Type B pancreatic cell (in vitro differentiated cells): ENCODE measurements around the gene MEIOB. TPM values are rescaled to one million over a fixed set of nuclear protein-coding genes. Genes with fewer than 3 reads are reported as not detected.
"Not testable (repeated sequence)": the region's sequence is repeated elsewhere in the genome, so short reads cannot be mapped to it uniquely, and the experiment has no call there.

ENCODE experiments used
- DNase-seq: peaks from one replicate; pipeline ENCODE4 v3.0.0; 2021; ENCODE audit warnings: mixed read lengths; ENCODE audit not compliant: unreplicated experiment; ENCODE audit errors: extremely low spot score
- H3K27ac Mint-ChIP-seq: 2 replicates; pipeline ENCODE4 v1.8.0; 2021; ENCODE audit warnings: mild to moderate bottlenecking, mixed read lengths
- H3K27me3 Mint-ChIP-seq: 2 replicates; pipeline ENCODE4 v1.8.0; 2021; ENCODE audit warnings: mixed read lengths
- H3K36me3 Mint-ChIP-seq: 2 replicates; pipeline ENCODE4 v1.8.0; 2021; ENCODE audit warnings: mixed read lengths
- H3K4me1 Mint-ChIP-seq: one replicate; pipeline ENCODE4 v1.8.0; 2021; ENCODE audit warnings: mixed read lengths; ENCODE audit not compliant: unreplicated experiment
- H3K4me3 Mint-ChIP-seq: 2 replicates; pipeline ENCODE4 v1.8.0; 2021; ENCODE audit warnings: mild to moderate bottlenecking, mixed read lengths
- H3K9me3 Mint-ChIP-seq: 2 replicates; pipeline ENCODE4 v1.8.0; 2021; ENCODE audit warnings: mixed read lengths
- CTCF ChIP-seq: fragments of 200-600 bp; sonication (generic); conservative IDR thresholded peaks from 2 replicates; pipeline ENCODE4 v1.5.0; 2021; ENCODE audit warnings: antibody characterized with exemption, mild to moderate bottlenecking
- total RNA-seq: library from RNA; stranded (reverse); gene quantifications from 2 replicates; pipeline ENCODE4 v1.2.1, GENCODE V29; 2021; ENCODE audit warnings: low replicate concordance

Gene MEIOB
- total RNA-seq, 1 donor from 2014 or later, result not detected

- TF ChIP-seq CTCF, result no peak
- H3K27me3 Mint-ChIP-seq, result peaks cover 53% of the 10 kb centered on the region
- H3K4me1 Mint-ChIP-seq, result no peaks in the 10 kb centered on the region
- no peaks in the 10 kb centered on the region for H3K36me3 Mint-ChIP-seq
- no peak for DNase-seq
- no peak overlapping the region for H3K27ac Mint-ChIP-seq
- no peak overlapping the region for H3K4me3 Mint-ChIP-seq
- H3K9me3 Mint-ChIP-seq, result no peaks in the 10 kb centered on the region
These were observed 5.1 kb upstream of the MEIOB start for GRCh38 chr16:1877089-1877488.

- DNase-seq, result no peak
- Mint-ChIP-seq H3K27me3 (peaks cover 52% of the 10 kb centered on the region), H3K27ac (no peak overlapping the region), H3K36me3 (no peaks in the 10 kb centered on the region), H3K4me3 (no peak overlapping the region), H3K4me1 (no peaks in the 10 kb centered on the region), H3K9me3 (no peaks in the 10 kb centered on the region)
- TF ChIP-seq CTCF, result no peak
These were observed 4.5 kb upstream of the MEIOB start for GRCh38 chr16:1876468-1876867.

GRCh38 chr16:1876066-1876465 lies 4.1 kb upstream of the MEIOB start:
- H3K9me3 Mint-ChIP-seq, result not testable (repeated sequence)

GRCh38 chr16:1874854-1875253 lies 2.9 kb upstream of the MEIOB start:
- H3K9me3 Mint-ChIP-seq, result no peaks in the 10 kb centered on the region
- H3K27me3 Mint-ChIP-seq, result peaks cover 62% of the 10 kb centered on the region
- no peak for TF ChIP-seq CTCF
- no peak for DNase-seq
- no peaks in the 10 kb centered on the region for H3K36me3 Mint-ChIP-seq
- no peaks in the 10 kb centered on the region for H3K4me1 Mint-ChIP-seq
- H3K27ac Mint-ChIP-seq, result no peak overlapping the region
- no peak overlapping the region for H3K4me3 Mint-ChIP-seq

More at GRCh38 chr16:1876066-1876465, 4.1 kb upstream of the MEIOB start:
- not testable (repeated sequence) for H3K27ac Mint-ChIP-seq, H3K36me3 Mint-ChIP-seq, H3K4me1 Mint-ChIP-seq, H3K4me3 Mint-ChIP-seq, DNase-seq
- H3K27me3 Mint-ChIP-seq, result peaks cover 52% of the 10 kb centered on the region

- no peak for DNase-seq
- Mint-ChIP-seq H3K27me3 (peaks cover 52% of the 10 kb centered on the region), H3K9me3 (no peaks in the 10 kb centered on the region), H3K27ac (no peak overlapping the region), H3K36me3 (no peaks in the 10 kb centered on the region), H3K4me1 (no peaks in the 10 kb centered on the region), H3K4me3 (no peak overlapping the region)
- no peak for TF ChIP-seq CTCF
These were observed 1.4 kb downstream of the MEIOB start for GRCh38 chr16:1870365-1871082.

- no peak overlapping the region for H3K27ac Mint-ChIP-seq
- no peaks in the 10 kb centered on the region for H3K4me1 Mint-ChIP-seq
- H3K9me3 Mint-ChIP-seq, result no peaks in the 10 kb centered on the region
- no peak for DNase-seq
- H3K27me3 Mint-ChIP-seq, result peaks cover 51% of the 10 kb centered on the region
- H3K4me3 Mint-ChIP-seq, result no peak overlapping the region
- H3K36me3 Mint-ChIP-seq, result no peaks in the 10 kb centered on the region
- TF ChIP-seq CTCF, result no peak
These were observed 5.9 kb downstream of the MEIOB start for GRCh38 chr16:1865902-1866690.
